ENCODE data around the gene NOS1AP.

DNA sequence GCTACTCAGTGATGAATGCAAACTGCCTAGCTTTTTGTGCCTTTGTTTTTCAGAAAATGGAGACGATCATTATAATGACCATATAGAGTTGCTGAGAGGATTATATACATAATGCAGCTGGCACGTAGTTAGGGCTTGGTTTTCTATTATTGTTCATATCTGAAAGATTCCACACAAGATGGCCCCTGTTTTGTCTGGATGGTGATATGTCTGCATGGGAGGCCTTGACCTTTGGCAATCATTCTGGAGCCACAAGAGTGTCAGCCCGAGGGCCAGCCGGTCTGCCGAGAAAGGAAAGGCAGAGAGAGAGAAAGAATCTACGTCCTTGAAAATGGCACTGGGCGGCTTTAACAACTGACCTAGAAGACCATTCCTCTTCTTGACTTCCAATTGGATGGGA is 348.2 kb downstream of the NOS1AP start:
- TF ChIP-seq, protein P1, sequence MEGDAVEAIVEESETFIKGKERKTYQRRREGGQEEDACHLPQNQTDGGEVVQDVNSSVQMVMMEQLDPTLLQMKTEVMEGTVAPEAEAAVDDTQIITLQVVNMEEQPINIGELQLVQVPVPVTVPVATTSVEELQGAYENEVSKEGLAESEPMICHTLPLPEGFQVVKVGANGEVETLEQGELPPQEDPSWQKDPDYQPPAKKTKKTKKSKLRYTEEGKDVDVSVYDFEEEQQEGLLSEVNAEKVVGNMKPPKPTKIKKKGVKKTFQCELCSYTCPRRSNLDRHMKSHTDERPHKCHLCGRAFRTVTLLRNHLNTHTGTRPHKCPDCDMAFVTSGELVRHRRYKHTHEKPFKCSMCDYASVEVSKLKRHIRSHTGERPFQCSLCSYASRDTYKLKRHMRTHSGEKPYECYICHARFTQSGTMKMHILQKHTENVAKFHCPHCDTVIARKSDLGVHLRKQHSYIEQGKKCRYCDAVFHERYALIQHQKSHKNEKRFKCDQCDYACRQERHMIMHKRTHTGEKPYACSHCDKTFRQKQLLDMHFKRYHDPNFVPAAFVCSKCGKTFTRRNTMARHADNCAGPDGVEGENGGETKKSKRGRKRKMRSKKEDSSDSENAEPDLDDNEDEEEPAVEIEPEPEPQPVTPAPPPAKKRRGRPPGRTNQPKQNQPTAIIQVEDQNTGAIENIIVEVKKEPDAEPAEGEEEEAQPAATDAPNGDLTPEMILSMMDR (IDR thresholded peaks at IDR 0.05), result no peak
- TF ChIP-seq EP300 (IDR thresholded peaks at IDR 0.05), result no peak
- TF ChIP-seq POLR2A (IDR thresholded peaks at IDR 0.05; ENCODE audit: low read depth), result no peak
- TF ChIP-seq POLR2AphosphoS5 (IDR thresholded peaks at IDR 0.05), result no peak

Data from esophagus muscularis mucosa (tissue), 4 donors.